C4-2B (cell line): Measurements from ENCODE around the gene FAM83E.
A peak's percentile ranks its signal among the peaks of the same experiment; 100 is the strongest.
"Not testable (repeated sequence)": the region's sequence is repeated elsewhere in the genome, so short reads cannot be mapped to it uniquely, and the experiment has no call there.

ENCODE experiments used
- H3K27ac ChIP-seq: fragments of 450-650 bp; 2 replicates; pipeline ENCODE4 v1.5.1; 2017
- ZFX ChIP-seq: fragments of 450-650 bp; IDR thresholded peaks from 2 replicates; pipeline ENCODE4 v1.6.1; 2017
- TF ChIP-seq, protein P1 (sequence below): fragments of 450-650 bp; conservative IDR thresholded peaks from 2 replicates; pipeline ENCODE4 v1.5.1; 2017; ENCODE audit warnings: mild to moderate bottlenecking

Gene FAM83E

DNA sequence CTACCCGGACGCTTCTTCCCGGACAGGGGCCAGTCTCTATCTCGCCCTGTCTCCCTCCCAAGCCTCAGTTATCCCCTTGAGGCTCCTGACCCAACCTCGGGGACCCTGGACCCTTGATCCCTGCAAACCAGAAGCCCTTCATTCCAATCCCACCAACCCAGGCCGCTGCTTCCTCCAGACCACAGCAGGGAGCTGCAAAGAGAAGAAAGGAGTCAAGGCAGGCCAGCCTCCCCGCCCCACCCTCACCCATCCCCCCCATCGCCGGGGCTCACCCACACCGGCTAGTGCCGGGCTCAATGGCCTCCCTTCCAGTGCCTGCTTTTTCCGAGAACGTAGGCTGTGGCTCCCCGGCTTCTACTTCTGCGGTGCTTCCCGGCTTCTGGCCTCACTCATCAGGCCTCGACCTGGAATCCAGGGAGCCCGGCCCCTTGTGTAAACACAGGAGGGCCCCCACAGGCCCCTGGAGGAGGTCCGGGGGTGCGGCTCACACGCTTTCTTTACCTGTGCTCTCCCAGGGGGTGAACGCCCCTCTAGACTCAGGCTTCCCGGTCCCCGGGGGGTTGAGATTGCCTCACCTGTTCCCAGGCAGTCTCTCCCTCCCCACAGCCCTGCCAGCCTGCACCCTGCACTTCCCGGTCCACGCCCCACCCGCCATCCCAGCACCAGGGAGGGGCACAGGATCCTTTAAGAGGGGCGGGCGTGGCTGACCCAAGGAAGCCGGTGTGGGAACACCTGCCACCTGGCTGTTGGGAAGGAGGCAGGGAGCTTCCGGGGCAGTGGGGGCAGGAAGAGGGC is at the start of gene FAM83E:
TSS of gene FAM83E (minus strand) at position 641 of the 795 bp plus-strand sequence. CDS start 1,704 bp downstream, outside the sequence.
- no peak for TF ChIP-seq ZFX
- TF ChIP-seq, protein P1, sequence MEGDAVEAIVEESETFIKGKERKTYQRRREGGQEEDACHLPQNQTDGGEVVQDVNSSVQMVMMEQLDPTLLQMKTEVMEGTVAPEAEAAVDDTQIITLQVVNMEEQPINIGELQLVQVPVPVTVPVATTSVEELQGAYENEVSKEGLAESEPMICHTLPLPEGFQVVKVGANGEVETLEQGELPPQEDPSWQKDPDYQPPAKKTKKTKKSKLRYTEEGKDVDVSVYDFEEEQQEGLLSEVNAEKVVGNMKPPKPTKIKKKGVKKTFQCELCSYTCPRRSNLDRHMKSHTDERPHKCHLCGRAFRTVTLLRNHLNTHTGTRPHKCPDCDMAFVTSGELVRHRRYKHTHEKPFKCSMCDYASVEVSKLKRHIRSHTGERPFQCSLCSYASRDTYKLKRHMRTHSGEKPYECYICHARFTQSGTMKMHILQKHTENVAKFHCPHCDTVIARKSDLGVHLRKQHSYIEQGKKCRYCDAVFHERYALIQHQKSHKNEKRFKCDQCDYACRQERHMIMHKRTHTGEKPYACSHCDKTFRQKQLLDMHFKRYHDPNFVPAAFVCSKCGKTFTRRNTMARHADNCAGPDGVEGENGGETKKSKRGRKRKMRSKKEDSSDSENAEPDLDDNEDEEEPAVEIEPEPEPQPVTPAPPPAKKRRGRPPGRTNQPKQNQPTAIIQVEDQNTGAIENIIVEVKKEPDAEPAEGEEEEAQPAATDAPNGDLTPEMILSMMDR = no peak

DNA sequence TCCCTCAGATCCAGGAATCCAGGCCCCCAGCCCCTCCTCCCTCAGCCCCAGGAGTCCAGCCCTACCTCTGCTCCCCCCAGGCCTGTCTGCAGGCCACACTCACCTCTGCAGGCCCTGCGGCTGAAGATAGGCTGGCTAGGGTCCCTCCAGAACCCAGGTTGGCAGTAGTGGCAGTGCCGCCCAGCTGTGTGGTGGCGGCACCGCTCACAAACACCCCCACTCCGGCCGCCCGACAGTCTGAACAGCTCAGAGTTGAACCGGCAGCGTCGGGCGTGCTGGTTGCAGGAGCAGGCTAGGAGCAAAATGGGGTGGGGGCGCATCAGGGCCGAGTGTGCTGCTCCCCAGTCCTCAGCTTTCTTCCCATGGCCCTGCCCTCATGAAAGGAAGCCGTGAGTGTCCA is 49.6 kb upstream of the FAM83E start:
- H3K27ac ChIP-seq = no peak overlapping the region
- TF ChIP-seq, protein P1 = no peak
- TF ChIP-seq ZFX = no peak

More for the DNA sequence above, at the start of gene FAM83E:
- peak within 1 kb of the TSS; percentile 8; the same call in 1 of the 2 replicates for H3K27ac ChIP-seq

DNA sequence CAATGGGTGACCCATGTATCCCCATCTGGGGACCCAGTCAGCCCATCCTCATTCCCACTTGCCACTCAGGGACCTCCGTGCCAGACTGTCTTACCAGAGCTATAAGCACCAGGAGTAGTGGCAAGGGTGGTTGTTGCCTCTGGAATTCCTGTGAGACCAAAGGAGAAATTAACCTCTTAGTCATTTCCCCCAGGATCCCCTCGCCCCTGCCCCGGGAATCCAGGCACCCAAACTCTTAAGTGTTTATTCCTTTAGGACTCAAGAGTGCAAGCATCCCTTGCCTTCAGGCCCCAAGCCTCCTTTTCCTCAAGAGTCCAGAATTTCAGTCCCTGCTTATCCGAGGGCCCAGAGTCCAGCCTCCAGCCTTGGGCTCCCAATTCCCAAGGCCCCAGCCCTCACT is 48.8 kb upstream of the FAM83E start:
- no peak overlapping the region for H3K27ac ChIP-seq
- no peak for TF ChIP-seq ZFX
- TF ChIP-seq, protein P1 = no peak

DNA sequence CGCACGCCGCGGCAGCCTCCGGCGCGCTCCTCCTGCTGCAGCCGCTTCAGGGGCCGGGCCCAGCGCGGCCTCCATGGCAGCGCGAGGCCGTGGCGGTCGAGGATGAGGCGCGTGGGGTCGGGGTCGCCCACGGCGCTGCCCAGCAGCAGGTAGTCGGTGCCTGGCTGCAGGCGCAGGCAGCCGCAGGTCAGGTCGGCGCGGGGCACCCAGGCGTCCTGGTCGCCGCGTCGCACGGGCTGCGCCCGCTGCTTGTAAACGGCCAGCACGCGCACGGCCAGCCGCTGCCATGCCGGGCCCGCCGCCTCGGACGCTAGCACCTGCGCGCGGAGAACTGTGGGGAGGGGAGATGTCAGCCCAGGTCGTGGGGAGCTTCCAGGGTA is 46.8 kb upstream of the FAM83E start:
- no peak for TF ChIP-seq ZFX
- TF ChIP-seq, protein P1 = no peak
- peak overlapping the region; percentile 41 for H3K27ac ChIP-seq

DNA sequence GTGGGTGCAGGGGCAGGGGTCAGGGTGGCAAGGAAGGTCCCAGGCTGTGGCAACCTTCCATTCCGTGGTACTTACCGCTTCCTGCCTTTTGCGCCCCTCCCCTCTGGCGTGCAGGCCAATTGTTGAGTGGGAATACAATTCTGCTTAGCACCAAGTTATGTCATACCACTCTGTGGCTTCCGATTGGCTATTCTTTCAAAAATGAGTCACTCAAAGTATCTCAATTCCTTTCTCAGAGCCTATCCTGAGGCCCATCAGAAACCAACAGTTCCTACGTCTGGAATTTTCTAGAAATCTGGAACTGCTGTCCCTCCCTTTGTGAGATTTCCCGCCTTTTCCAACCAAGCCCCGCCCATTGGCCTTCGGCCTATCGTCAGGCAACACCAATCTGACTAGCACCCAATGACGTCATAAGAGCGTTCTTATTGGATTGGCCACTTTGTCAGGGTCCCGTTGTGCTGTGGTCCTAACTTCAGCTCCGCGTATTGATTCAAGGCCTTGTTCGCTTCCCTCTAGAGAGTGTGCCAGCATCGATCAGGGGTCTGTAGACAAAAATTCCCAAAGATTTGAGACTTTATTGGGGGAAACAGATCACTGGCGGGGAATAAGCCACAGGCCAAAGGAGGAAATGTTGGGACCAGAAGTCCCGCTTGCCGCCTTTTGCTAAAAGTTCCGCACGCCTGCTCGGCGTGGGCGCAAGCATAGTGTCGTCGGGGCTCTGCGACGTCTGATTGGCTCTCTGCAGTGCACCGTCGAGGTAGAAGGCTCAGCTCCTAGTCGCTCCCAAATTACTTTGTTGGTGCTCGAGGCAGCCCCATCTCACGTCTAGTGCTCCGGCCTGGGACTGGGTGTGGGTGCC is 46.2 kb upstream of the FAM83E start:
- peak overlapping the region; percentile 41 for H3K27ac ChIP-seq
- TF ChIP-seq ZFX = no peak

DNA sequence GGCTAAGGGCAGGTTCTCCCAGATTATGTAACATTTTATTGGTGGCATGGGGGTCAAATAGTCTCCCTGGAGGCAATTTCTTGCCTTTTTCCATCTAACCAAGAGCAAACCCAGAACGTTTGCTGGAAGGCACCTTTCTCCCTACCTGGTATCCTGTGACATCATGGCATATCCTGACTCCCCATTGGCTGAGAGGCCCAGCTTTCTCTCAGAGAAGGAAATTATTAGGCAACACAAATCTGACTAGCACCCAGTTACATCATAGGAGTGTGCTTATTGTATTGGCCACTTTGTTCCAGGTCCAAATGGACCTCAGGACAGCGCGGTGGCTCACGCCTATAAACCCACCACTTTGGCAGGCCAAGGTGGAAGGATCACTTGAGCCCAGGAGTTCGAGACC is 44.9 kb upstream of the FAM83E start:
- TF ChIP-seq, protein P1 = no peak
- no peak for TF ChIP-seq ZFX

DNA sequence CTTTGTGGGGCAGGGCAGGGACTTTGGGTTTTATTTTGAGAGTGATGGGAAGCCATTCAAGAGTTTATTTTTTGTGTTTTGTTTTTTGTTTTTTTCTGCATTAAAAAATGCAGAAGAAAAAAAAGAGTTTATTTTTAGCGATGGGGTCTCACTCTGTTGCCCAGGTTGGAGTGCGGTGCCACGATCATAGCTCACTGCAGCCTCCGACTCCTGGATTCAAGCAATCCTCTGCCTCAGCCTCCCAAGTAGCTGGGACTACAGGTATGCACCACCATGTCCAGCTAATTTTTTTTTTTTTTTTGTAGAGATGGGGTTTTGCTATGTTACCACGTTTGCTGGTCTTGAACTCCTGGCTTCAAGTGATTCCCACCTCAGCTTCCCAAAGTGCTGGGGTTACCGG is 43.6 kb upstream of the FAM83E start:
- no peak overlapping the region for H3K27ac ChIP-seq
- no peak for TF ChIP-seq ZFX
- TF ChIP-seq, protein P1 = no peak

More for the DNA sequence above, 44.9 kb upstream of the FAM83E start:
- no peak overlapping the region for H3K27ac ChIP-seq

DNA sequence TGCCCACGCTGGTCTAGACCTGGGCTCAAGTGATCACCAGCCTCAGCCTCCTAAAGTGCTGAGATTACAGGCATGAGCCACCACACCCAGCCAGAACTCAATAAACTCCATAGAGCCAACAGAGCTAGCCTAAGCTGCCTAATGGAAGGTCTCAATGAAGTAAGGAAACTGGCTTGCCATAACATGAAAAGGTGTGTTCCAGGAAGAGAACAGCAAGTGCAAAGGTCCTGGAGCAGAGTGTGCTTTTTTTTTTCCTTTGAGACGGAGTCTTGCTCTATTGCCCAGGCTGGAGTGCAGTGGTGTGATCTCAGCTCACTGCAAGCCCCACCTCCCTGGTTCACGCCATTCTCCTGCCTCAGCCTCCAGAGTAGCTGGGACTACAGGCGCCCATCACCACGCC is 43.0 kb upstream of the FAM83E start:
- not testable (repeated sequence) for H3K27ac ChIP-seq
